ENCODE results near the gene PKMYT1.
"Not testable (repeated sequence)": the region's sequence is repeated elsewhere in the genome, so short reads cannot be mapped to it uniquely, and the experiment has no call there.

The PKMYT1 gene

DNA sequence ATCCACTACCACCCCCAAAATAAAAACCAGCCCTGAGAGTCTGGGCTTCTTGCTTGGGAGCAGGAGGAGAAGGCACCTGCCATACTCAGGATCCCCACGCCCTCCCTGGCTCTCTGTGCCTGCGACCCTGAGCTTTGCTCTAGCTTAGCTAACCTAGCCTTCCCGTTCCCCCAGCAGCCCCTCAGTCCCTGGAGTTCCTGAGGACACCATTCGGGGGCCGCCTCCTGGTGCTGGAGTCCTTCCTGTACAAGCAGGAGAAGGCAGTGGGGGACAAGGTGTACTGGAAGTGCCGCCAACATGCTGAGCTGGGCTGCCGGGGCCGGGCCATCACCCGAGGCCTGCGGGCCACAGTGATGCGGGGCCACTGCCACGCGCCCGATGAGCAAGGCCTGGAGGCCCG is 50.0 kb downstream of the PKMYT1 start:
- H3K4me2 ChIP-seq (ENCODE audit: low read depth, low read length, poor library complexity, severe bottlenecking) = no peak overlapping the region
- no peak overlapping the region for H3K27ac ChIP-seq (ENCODE audit: low read depth, low read length)
- H3K4me3 ChIP-seq (ENCODE audit: insufficient read depth, low read length, poor library complexity, severe bottlenecking) = no peak overlapping the region
- no peaks in the 10 kb centered on the region for H3F3A ChIP-seq (ENCODE audit: insufficient read depth)
- no peaks in the 10 kb centered on the region for H3K79me2 ChIP-seq (ENCODE audit: insufficient read depth, low read length)
- H3K36me3 ChIP-seq (ENCODE audit: low read length) = no peaks in the 10 kb centered on the region
- no peak overlapping the region for H2AFZ ChIP-seq (ENCODE audit: low read depth, low read length, severe bottlenecking)
- H3K9me3 ChIP-seq (ENCODE audit: insufficient read depth, low read length) = no peaks in the 10 kb centered on the region
- no peaks in the 10 kb centered on the region for H3K27me3 ChIP-seq (ENCODE audit: low read length)
- TF ChIP-seq EZH2phosphoT487 (conservative IDR thresholded peaks at IDR 0.05; ENCODE audit: low read length) = no peak
- TF ChIP-seq, protein P1, sequence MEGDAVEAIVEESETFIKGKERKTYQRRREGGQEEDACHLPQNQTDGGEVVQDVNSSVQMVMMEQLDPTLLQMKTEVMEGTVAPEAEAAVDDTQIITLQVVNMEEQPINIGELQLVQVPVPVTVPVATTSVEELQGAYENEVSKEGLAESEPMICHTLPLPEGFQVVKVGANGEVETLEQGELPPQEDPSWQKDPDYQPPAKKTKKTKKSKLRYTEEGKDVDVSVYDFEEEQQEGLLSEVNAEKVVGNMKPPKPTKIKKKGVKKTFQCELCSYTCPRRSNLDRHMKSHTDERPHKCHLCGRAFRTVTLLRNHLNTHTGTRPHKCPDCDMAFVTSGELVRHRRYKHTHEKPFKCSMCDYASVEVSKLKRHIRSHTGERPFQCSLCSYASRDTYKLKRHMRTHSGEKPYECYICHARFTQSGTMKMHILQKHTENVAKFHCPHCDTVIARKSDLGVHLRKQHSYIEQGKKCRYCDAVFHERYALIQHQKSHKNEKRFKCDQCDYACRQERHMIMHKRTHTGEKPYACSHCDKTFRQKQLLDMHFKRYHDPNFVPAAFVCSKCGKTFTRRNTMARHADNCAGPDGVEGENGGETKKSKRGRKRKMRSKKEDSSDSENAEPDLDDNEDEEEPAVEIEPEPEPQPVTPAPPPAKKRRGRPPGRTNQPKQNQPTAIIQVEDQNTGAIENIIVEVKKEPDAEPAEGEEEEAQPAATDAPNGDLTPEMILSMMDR (IDR thresholded peaks at IDR 0.05; ENCODE audit: insufficient read depth, low read length, poor library complexity, severe bottlenecking) = no peak
- H3K9ac ChIP-seq (ENCODE audit: low read length) = no peak overlapping the region
- no peaks in the 10 kb centered on the region for H3K9me2 ChIP-seq (replicated peaks; ENCODE audit: insufficient read depth, low read length)
- H4K20me1 ChIP-seq (ENCODE audit: low read depth, low read length) = no peaks in the 10 kb centered on the region

DNA sequence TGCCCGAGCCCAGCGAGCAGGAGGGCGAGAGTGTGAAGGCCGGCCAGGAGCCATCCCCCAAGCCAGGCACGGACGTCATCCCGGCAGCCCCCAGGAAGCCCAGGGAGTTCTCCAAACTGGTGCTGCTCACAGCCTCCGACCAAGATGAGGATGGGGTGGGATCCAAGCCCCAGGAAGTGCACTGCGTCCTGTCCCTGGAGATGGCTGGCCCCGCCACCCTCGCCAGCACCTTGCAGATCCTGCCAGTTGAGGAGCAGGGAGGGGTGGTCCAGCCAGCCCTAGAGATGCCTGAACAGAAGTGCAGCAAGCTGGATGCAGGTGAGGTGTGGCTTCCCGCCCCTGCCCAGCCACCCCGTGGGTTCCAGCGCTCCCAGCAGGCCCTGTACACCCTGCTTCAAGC is 50.6 kb downstream of the PKMYT1 start:
- no peaks in the 10 kb centered on the region for H4K20me1 ChIP-seq (ENCODE audit: low read depth, low read length)
- H3K27me3 ChIP-seq (ENCODE audit: low read length) = no peaks in the 10 kb centered on the region
- H3K9ac ChIP-seq (ENCODE audit: low read length) = no peak overlapping the region
- no peak overlapping the region for H3K27ac ChIP-seq (ENCODE audit: low read depth, low read length)
- no peak overlapping the region for H3K4me2 ChIP-seq (ENCODE audit: low read depth, low read length, poor library complexity, severe bottlenecking)
- H2AFZ ChIP-seq (ENCODE audit: low read depth, low read length, severe bottlenecking) = no peak overlapping the region
- H3K9me2 ChIP-seq (replicated peaks; ENCODE audit: insufficient read depth, low read length) = no peaks in the 10 kb centered on the region
- no peaks in the 10 kb centered on the region for H3K9me3 ChIP-seq (ENCODE audit: insufficient read depth, low read length)
- H3F3A ChIP-seq (ENCODE audit: insufficient read depth) = no peaks in the 10 kb centered on the region
- no peak overlapping the region for H3K4me3 ChIP-seq (ENCODE audit: insufficient read depth, low read length, poor library complexity, severe bottlenecking)
- H3K79me2 ChIP-seq (ENCODE audit: insufficient read depth, low read length) = no peaks in the 10 kb centered on the region
- no peaks in the 10 kb centered on the region for H3K36me3 ChIP-seq (ENCODE audit: low read length)
- TF ChIP-seq EZH2phosphoT487 (conservative IDR thresholded peaks at IDR 0.05; ENCODE audit: low read length) = no peak
- TF ChIP-seq, protein P1 (IDR thresholded peaks at IDR 0.05; ENCODE audit: insufficient read depth, low read length, poor library complexity, severe bottlenecking) = no peak

DNA sequence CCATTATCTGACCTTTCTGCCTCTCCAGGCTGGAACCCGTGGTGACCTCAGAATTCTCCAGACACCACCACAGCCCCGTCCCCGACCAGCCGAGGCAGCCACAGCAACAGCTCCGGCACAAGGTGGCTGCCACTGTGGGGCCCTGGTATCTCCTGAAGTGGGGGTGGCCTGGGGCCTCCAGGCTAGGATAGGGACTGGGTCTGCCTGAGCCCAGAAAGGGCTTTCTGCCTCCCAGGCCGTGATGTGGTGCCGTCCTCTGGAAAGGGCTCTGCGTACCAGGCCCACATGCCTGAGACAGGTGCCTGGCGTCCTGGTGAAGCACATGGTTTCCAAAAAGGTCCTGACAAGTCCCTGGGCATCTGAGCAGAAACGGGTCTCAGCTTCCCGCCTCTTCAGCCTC is 51.5 kb downstream of the PKMYT1 start:
- TF ChIP-seq, protein P1 (IDR thresholded peaks at IDR 0.05; ENCODE audit: insufficient read depth, low read length, poor library complexity, severe bottlenecking) = no peak
- no peak for TF ChIP-seq EZH2phosphoT487 (conservative IDR thresholded peaks at IDR 0.05; ENCODE audit: low read length)
- no peak overlapping the region for H3K4me2 ChIP-seq (ENCODE audit: low read depth, low read length, poor library complexity, severe bottlenecking)
- no peak overlapping the region for H3K4me3 ChIP-seq (ENCODE audit: insufficient read depth, low read length, poor library complexity, severe bottlenecking)
- H2AFZ ChIP-seq (ENCODE audit: low read depth, low read length, severe bottlenecking) = no peak overlapping the region
- no peaks in the 10 kb centered on the region for H3F3A ChIP-seq (ENCODE audit: insufficient read depth)
- H3K27ac ChIP-seq (ENCODE audit: low read depth, low read length) = no peak overlapping the region
- no peaks in the 10 kb centered on the region for H3K9me3 ChIP-seq (ENCODE audit: insufficient read depth, low read length)
- H3K9ac ChIP-seq (ENCODE audit: low read length) = no peak overlapping the region
- H3K9me2 ChIP-seq (replicated peaks; ENCODE audit: insufficient read depth, low read length) = no peaks in the 10 kb centered on the region
- H3K27me3 ChIP-seq (ENCODE audit: low read length) = no peaks in the 10 kb centered on the region
- no peaks in the 10 kb centered on the region for H4K20me1 ChIP-seq (ENCODE audit: low read depth, low read length)
- no peaks in the 10 kb centered on the region for H3K36me3 ChIP-seq (ENCODE audit: low read length)
- H3K79me2 ChIP-seq (ENCODE audit: insufficient read depth, low read length) = no peaks in the 10 kb centered on the region

DNA sequence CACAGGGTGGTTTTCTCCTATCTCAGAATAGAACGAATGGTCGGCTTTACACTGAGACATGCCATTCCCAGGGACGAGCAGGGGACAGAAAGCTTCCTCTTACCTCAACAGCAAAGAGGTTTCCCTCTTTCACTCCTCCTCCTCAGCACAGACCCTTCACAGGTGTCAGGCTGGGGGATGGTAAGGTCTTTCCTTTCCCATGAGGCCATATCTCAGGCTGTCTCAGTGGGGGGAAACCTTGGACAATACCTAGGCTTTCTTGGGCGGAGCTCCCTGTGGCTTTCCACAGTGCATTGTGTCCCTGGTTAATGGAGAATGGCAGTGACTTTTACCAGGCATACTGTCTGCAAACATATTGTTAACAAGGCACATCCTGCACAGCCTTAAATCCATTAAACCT is 52.1 kb downstream of the PKMYT1 start:
- not testable (repeated sequence) for H3K9me3 ChIP-seq (ENCODE audit: insufficient read depth, low read length); H3K36me3 ChIP-seq (ENCODE audit: low read length); H3K79me2 ChIP-seq (ENCODE audit: insufficient read depth, low read length); H2AFZ ChIP-seq (ENCODE audit: low read depth, low read length, severe bottlenecking); H3K27me3 ChIP-seq (ENCODE audit: low read length); H3K9ac ChIP-seq (ENCODE audit: low read length); H4K20me1 ChIP-seq (ENCODE audit: low read depth, low read length); H3K9me2 ChIP-seq (replicated peaks; ENCODE audit: insufficient read depth, low read length); H3F3A ChIP-seq (ENCODE audit: insufficient read depth); H3K4me3 ChIP-seq (ENCODE audit: insufficient read depth, low read length, poor library complexity, severe bottlenecking); H3K27ac ChIP-seq (ENCODE audit: low read depth, low read length); H3K4me2 ChIP-seq (ENCODE audit: low read depth, low read length, poor library complexity, severe bottlenecking)
